Glutamatergic neuron (in vitro differentiated cells): ENCODE data around the gene SPATA13. TPM values are rescaled to one million over a fixed set of nuclear protein-coding genes. Genes with fewer than 3 reads are reported as not detected.

ENCODE experiments used
- DNase-seq: peaks from one replicate; pipeline ENCODE4 v3.0.0; 2022
- H3K27ac Mint-ChIP-seq: one replicate; pipeline ENCODE4 v1.8.0; 2020; ENCODE audit warnings: mild to moderate bottlenecking, mixed read lengths, inconsistent platforms; ENCODE audit not compliant: unreplicated experiment
- H3K27me3 Mint-ChIP-seq: one replicate; pipeline ENCODE4 v1.8.0; 2020; ENCODE audit warnings: mild to moderate bottlenecking, moderate library complexity, mixed read lengths, inconsistent platforms; ENCODE audit not compliant: unreplicated experiment
- H3K36me3 Mint-ChIP-seq: one replicate; pipeline ENCODE4 v1.8.0; 2020; ENCODE audit warnings: mild to moderate bottlenecking, mixed read lengths, inconsistent platforms; ENCODE audit not compliant: unreplicated experiment
- H3K4me1 Mint-ChIP-seq: one replicate; pipeline ENCODE4 v1.8.0; 2020; ENCODE audit warnings: mild to moderate bottlenecking, low read depth, mixed read lengths, inconsistent platforms; ENCODE audit not compliant: unreplicated experiment
- H3K4me3 Mint-ChIP-seq: one replicate; pipeline ENCODE4 v1.8.0; 2020; ENCODE audit warnings: mild to moderate bottlenecking, mixed read lengths, inconsistent platforms; ENCODE audit not compliant: unreplicated experiment
- H3K9me3 Mint-ChIP-seq: one replicate; pipeline ENCODE4 v1.8.0; 2020; ENCODE audit warnings: mild to moderate bottlenecking, moderate library complexity, mixed read lengths, inconsistent platforms; ENCODE audit not compliant: unreplicated experiment
- total RNA-seq: library from RNA; stranded (reverse); fragmentation: NEBNext Ultra II Directional; extraction: Animal tissue kit (Norgen Biotek cat#: 25700); gene quantifications from one replicate; pipeline ENCODE4 v1.2.1, GENCODE V29; 2021; ENCODE audit not compliant: unreplicated experiment
- TF ChIP-seq, protein P1 (sequence below): fragments of 200-600 bp; sonication (generic); IDR thresholded peaks from one replicate; pipeline ENCODE4 v1.5.0; 2021; ENCODE audit not compliant: partially characterized antibody, unreplicated experiment

The SPATA13 gene
- total RNA-seq, 1 donor from 2014 or later: 7.4 TPM

DNA sequence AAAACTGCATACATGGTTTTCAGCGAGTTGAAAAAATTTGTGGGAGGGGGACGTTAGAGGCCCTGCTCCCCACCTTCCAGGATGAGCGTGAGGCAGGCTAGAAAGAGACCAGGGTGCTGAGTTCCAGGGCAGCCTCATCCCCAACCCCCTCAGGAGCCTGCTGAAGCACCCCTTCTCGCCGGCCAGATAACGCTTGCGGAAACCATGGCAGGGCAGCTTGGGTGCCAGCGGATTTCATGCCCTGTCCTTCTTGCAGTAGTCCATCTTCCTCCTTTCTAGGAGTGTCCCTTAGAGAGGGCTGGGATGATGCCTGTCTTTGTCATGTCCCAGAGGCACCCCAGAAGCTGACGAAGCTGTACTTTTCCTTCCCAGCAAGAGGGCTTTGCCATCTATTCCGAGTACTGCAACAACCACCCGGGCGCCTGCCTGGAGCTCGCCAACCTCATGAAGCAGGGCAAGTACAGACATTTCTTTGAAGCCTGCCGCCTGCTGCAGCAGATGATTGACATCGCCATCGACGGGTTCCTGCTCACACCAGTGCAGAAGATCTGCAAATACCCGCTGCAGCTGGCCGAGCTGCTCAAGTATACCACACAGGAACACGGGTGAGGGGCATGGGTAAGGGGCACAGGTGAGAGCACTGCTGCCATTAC, 129.9 kb downstream of the SPATA13 start:
- TF ChIP-seq, protein P1, sequence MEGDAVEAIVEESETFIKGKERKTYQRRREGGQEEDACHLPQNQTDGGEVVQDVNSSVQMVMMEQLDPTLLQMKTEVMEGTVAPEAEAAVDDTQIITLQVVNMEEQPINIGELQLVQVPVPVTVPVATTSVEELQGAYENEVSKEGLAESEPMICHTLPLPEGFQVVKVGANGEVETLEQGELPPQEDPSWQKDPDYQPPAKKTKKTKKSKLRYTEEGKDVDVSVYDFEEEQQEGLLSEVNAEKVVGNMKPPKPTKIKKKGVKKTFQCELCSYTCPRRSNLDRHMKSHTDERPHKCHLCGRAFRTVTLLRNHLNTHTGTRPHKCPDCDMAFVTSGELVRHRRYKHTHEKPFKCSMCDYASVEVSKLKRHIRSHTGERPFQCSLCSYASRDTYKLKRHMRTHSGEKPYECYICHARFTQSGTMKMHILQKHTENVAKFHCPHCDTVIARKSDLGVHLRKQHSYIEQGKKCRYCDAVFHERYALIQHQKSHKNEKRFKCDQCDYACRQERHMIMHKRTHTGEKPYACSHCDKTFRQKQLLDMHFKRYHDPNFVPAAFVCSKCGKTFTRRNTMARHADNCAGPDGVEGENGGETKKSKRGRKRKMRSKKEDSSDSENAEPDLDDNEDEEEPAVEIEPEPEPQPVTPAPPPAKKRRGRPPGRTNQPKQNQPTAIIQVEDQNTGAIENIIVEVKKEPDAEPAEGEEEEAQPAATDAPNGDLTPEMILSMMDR: no peak
- no peak for DNase-seq
- Mint-ChIP-seq H3K4me1 (no peaks in the 10 kb centered on the region), H3K4me3 (no peak overlapping the region), H3K9me3 (no peaks in the 10 kb centered on the region), H3K36me3 (peaks cover 4% of the 10 kb centered on the region), H3K27me3 (peaks cover 3% of the 10 kb centered on the region), H3K27ac (no peak overlapping the region)

DNA sequence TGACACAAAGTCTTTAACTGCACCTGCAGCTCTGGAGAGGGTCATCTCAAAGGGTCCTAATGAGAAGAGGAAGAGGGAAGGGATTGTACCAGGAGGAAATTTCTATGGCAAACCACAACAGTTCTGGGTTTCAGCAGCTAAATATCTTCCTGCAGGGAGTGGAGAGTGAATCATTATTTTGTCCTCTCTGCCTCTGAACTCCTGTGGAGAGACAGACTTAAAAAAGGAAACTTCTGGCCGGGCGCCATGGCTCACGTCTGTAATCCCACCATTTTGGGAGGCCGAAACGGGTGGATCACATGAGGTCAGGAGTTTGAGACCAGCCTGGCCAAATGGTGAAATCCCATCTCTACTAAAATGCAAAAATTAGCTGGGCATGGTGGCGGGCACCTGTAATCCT, 132.0 kb downstream of the SPATA13 start:
- no peaks in the 10 kb centered on the region for H3K4me1 Mint-ChIP-seq
- H3K27ac Mint-ChIP-seq: no peak overlapping the region
- DNase-seq: no peak
- no peaks in the 10 kb centered on the region for H3K27me3 Mint-ChIP-seq
- no peak overlapping the region for H3K4me3 Mint-ChIP-seq
- H3K9me3 Mint-ChIP-seq: peaks cover 2% of the 10 kb centered on the region
- TF ChIP-seq, protein P1: no peak
- peaks cover 4% of the 10 kb centered on the region for H3K36me3 Mint-ChIP-seq

DNA sequence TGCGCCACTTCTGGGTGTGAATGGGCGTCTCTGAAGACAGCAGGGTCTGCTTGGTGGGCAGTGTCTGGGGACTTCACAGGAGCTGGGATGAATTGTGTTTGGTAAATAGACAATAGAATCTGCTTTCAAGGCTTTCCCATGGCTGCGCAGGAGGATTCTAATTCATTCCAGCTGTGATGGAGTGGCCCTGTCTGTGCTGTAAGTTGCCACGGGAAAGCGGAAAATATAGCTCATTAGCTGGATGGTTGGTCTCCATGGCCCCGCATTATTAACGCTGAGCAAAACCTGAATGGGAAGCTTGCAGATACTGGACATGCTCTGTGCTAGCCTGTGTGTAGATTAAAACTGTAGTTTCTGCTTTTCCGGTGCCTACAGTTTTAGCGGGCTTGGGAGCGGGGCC, 133.2 kb downstream of the SPATA13 start:
- Mint-ChIP-seq H3K27ac (no peak overlapping the region), H3K36me3 (peaks cover 4% of the 10 kb centered on the region)

DNA sequence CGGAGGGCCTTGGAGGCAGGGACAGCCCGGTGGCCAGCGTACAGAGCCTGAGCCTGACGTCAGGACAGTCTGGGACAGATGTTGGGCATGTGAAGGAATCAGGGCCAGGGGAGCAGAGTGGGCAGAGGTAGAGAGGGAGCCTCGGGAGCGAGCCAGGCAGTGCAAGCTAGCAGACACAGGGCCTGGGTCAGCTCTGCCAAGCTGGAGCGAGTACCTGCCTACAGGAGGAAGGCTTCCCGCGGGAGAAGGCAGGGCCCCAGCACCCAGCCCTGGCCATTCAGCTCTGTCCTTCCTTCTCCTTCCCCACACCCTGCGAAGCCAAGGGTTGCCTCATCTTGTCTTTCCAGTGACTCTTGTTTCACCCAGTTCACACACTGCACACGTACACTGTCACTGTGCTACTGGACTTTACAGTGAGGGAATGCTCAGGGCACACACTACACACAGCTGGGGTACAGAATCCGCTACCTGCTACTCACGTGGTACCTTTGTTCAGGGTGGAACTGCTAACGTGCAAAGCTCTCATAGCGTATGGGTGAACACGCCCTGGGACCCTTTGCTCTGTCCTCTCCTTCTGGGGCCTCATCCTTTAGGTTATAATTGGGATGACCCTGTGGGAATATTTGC, 139.1 kb downstream of the SPATA13 start:
- H3K36me3 Mint-ChIP-seq: no peaks in the 10 kb centered on the region

More for the DNA sequence above, 133.2 kb downstream of the SPATA13 start:
- no peak for DNase-seq
- H3K9me3 Mint-ChIP-seq: peaks cover 2% of the 10 kb centered on the region
- peaks cover 2% of the 10 kb centered on the region for H3K27me3 Mint-ChIP-seq
- H3K4me3 Mint-ChIP-seq: no peak overlapping the region
- H3K4me1 Mint-ChIP-seq: no peaks in the 10 kb centered on the region
- TF ChIP-seq, protein P1: no peak

DNA sequence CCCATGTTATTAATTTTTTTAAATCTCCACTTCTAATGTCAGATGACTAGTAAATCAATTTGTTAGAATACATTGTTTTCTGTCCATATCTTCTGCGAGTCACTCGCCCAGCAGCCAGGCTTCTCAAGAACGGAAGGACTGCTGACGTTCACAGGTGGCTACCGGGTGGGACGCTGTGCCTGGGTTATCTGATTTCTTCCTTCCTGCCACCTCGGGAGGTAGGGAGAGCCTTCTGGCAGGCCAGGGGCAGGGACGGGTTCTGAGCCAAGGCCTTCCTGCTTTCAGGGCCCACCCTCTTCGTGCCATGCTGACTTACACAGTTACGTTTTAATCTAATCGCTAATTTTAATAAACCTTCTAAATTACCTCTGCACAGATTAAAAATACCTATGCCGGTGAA, 140.9 kb downstream of the SPATA13 start:
- Mint-ChIP-seq H3K9me3 (peaks cover 2% of the 10 kb centered on the region), H3K27ac (no peak overlapping the region), H3K4me1 (no peaks in the 10 kb centered on the region), H3K27me3 (peaks cover 2% of the 10 kb centered on the region), H3K4me3 (no peak overlapping the region), H3K36me3 (no peaks in the 10 kb centered on the region)
- DNase-seq: no peak
- TF ChIP-seq, protein P1: no peak

More for the DNA sequence above, 139.1 kb downstream of the SPATA13 start:
- DNase-seq: no peak
- TF ChIP-seq, protein P1: no peak
- Mint-ChIP-seq H3K4me3 (peak overlapping the region; percentile 20), H3K4me1 (no peaks in the 10 kb centered on the region), H3K27ac (no peak overlapping the region), H3K9me3 (peaks cover 2% of the 10 kb centered on the region), H3K27me3 (peaks cover 2% of the 10 kb centered on the region)
